UCSD-AML1 (cell line): ENCODE data around the gene ABHD18.
A peak's percentile ranks its signal among the peaks of the same experiment; 100 is the strongest.
"Not testable (repeated sequence)": the region's sequence is repeated elsewhere in the genome, so short reads cannot be mapped to it uniquely, and the experiment has no call there.

Experiments used
- DNase-seq: peaks from one replicate; lab custom pipeline; 2025; ENCODE audit not compliant: unreplicated experiment; lab: John Stamatoyannopoulos, UW

The ABHD18 gene

GRCh38 chr4:127965062-127965802, at the start of gene ABHD18, which contains the start of gene MFSD8:
TSS of gene ABHD18 (plus strand) at chr4:127965406. CDS start at chr4:127982956, 17,550 bp downstream.
TSS of gene MFSD8 (minus strand) at chr4:127965173. CDS start at chr4:127965133, 40 bp downstream.
- peak; percentile 100 for DNase-seq

- no peak for DNase-seq
Measured at GRCh38 chr4:127916512-127916911, 48.7 kb upstream of the ABHD18 start.

GRCh38 chr4:127917151-127917550, 48.1 kb upstream of the ABHD18 start:
- no peak for DNase-seq

DNA sequence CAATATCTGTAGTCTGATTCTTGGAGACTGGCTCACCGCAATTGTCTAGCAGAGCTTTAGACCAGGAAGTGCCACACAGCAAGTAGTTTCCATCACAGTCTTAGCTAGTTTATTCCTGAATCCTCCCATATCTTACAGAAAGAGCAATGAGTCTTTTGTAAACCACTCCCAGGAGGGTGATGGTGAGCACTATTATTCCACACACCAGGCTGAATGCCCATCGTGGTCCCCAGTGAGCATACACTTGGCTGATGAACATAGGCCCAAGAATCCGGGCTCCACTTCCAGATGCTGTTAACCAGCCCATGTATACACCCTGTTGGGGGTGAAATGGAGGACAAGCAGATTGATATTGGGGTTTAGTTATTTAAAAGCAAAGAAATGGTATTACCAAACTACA, 44.7 kb upstream of the ABHD18 start:
- no peak for DNase-seq

DNA sequence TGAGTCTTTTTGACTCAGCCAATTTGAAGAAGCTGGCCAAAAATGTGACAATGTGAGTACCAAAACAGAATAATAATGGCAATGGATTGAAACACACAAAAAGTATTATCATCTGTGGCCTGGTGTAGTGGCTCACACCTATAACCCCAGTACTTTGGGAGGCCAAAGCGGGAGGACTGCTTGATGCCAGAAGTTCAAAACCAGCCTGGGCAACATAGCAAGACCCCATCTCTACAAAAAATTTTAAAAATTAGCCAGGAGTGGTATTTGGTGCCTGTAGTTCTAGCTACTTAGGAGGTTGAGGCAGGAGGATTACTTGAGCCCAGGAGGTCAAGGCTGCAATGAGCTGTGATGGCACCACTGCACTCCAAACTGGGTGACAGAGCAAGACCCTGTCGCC, 43.0 kb upstream of the ABHD18 start:
- no peak for DNase-seq

GRCh38 chr4:127925720-127926119, 39.5 kb upstream of the ABHD18 start:
- not testable (repeated sequence) for DNase-seq

- DNase-seq, result no peak
Measured at GRCh38 chr4:127930175-127930574, 35.0 kb upstream of the ABHD18 start.

- DNase-seq, result not testable (repeated sequence)
Measured at GRCh38 chr4:127931836-127932235, 33.4 kb upstream of the ABHD18 start.

DNA sequence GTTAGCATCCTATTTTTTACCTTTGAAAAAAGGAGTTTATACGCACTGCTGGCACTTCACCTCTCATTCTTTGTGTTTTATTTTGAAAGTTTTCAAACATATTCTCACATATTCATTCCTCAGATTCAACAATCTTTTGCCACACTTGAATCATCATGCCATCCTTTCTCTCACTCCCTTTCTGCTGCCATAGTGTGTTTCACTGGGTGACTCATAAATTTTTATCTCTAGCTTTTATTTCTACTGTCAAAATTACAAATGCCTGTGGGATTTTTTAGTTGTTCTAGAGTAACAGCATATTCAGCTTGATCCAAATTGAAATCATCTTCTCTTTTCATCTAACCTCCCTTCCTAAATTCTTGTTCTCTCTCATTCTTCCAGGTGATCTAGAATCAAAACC, 28.2 kb upstream of the ABHD18 start:
- DNase-seq, result no peak

- DNase-seq, result no peak
Measured at GRCh38 chr4:127957105-127957504, 8.1 kb upstream of the ABHD18 start.

DNA sequence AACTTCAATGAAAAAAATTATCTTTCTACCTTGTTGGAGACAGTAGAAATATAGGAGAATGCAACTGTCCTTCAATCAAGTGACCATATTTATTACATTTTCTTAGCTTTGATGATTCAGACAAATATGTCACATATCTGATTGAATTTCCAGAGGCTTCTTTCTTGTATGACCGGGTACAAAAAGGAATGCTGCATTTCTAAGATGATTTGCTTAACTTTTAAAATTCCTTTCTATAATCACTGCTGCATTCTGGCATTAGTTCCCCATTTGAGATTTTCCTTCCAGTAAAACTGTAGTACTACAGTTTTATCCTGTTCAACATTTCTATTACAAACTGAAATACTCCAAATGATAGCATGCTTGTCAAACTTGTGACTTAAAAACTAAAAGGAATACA, 5.4 kb upstream of the ABHD18 start:
- no peak for DNase-seq

GRCh38 chr4:127963633-127964398, 1.4 kb upstream of the ABHD18 start:
- not testable (repeated sequence) for DNase-seq

DNA sequence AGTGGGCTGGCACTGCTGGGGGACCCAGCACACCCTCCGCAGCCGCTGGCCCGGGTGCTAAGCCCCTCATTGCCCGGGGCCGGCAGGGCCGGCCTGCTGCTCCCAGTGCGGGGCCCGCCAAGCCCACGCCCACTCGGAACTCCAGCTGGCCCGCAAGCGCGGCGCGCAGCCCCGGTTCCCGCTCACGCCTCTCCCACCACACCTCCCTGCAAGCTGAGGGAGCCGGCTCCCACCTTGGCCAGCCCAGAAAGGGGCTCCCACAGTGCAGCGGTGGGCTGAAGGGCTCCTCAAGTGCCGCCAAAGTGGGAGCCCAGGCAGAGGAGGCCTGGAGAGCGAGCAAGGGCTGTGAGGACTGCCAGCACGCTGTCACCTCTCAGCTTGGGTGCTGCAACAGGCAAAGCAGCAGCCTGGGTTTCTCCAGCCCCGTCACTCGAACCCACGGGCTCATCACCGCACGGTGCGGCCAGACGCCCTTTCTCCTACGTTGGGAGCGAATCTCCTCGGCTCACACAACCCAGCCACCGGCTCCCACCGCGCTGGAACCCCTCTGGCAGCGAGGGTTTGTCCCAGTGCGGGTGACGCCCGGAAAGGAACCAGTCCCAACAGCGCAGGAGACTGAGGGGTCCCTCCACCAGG, 662 bp upstream of the ABHD18 start:
- DNase-seq, result not testable (repeated sequence)

GRCh38 chr4:127965803-127966175, 583 bp downstream of the ABHD18 start:
- DNase-seq, result peak; percentile 62

GRCh38 chr4:127967141-127967775, 2.1 kb downstream of the ABHD18 start:
- DNase-seq, result no peak

DNA sequence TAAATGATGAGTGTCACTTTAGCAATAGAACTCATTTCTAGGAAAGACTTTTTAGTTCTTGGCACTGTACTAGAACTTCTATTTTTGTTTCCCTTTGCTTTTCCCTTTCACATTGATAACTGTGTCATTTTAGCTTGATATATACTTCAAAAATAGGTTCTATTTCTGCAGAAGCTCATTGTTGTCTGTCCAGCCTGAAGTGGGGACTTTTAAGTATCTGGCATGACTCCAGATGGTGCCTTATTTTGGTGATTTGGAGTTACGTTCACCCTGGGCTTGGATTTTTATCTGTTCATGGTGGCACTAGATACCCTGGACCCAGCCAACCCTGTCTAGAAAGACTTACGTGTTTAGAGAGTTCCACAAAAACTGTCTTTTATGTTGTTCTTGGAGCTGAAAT, 3.4 kb downstream of the ABHD18 start:
- no peak for DNase-seq

DNA sequence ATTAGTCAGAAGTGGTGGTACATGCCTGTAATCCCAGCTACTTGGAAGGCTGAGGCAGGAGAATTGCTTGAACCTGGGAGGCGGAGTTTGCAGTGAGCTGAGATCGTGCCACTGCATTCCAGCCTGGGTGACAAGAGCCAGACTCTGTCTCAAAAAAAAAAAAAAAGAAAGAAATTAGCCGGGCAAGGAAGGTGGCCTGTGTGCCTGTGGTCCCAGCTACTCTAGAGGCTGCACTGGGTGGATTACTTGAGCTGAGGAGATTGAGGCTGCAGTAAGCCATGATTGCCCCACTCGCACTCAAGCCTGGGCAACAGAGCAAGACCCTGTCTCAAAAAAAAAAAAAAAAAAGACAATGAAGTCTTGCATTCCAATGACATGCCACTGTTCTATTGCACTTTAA, 5.7 kb downstream of the ABHD18 start:
- not testable (repeated sequence) for DNase-seq

GRCh38 chr4:127975121-127975770, 10.0 kb downstream of the ABHD18 start:
- DNase-seq, result no peak

DNA sequence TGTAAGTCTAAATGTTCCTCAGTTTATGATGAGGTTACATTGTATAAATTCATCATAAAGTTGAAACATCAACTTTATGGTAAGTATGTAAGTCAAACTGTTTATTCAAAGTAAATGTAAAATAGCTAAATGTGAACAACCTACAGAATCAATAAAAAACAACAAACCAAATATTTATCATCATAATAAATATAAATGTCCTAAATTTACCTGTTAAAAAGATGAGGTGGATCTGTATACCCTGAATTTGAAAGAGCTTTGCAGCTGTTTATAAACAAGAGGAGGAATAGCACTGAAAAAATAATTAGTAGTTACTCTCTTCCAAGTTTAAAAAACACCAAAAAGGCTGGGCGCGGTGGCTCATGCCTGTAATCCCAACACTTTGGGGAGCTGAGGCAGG, 13.7 kb downstream of the ABHD18 start:
- no peak for DNase-seq

GRCh38 chr4:127982445-127982844, 17.2 kb downstream of the ABHD18 start:
- DNase-seq, result no peak

- DNase-seq, result no peak
Measured at GRCh38 chr4:127985989-127986388, 20.8 kb downstream of the ABHD18 start.
